Hepatocyte (in vitro differentiated cells): ENCODE results near the gene ITPKB. TPM values are rescaled to one million over a fixed set of nuclear protein-coding genes. Genes with fewer than 3 reads are reported as not detected.

Experiments
- DNase-seq: peaks from one replicate; pipeline ENCODE4 v3.0.0-alpha.2; 2016; ENCODE audit warnings: low spot score
- H2AFZ ChIP-seq: fragments of 200-600 bp; sonication (generic); 2 replicates; pipeline ENCODE4 v1.6.0; 2016; ENCODE audit warnings: antibody characterized with exemption, mild to moderate bottlenecking
- H3K27ac ChIP-seq: fragments of 200-600 bp; sonication (generic); 2 replicates; pipeline ENCODE4 v1.5.1; 2016; ENCODE audit warnings: mild to moderate bottlenecking
- H3K27me3 ChIP-seq: fragments of 200-600 bp; sonication (generic); 2 replicates; pipeline ENCODE4 v1.6.1; 2016
- H3K36me3 ChIP-seq: fragments of 200-600 bp; sonication (generic); replicated peaks from 2 replicates; pipeline ENCODE4 v1.5.1; 2016; ENCODE audit warnings: low read depth; ENCODE audit not compliant: insufficient read depth
- H3K4me1 ChIP-seq: fragments of 200-600 bp; sonication (generic); 2 replicates; pipeline ENCODE4 v1.5.1; 2016; ENCODE audit warnings: mild to moderate bottlenecking, moderate library complexity; ENCODE audit not compliant: insufficient read depth
- H3K4me2 ChIP-seq: fragments of 200-600 bp; sonication (generic); 2 replicates; pipeline ENCODE4 v1.6.0; 2016
- H3K4me3 ChIP-seq: fragments of 200-600 bp; sonication (generic); 2 replicates; pipeline ENCODE4 v1.5.1; 2016; ENCODE audit warnings: mild to moderate bottlenecking
- H3K79me2 ChIP-seq: fragments of 200-600 bp; sonication (generic); 2 replicates; pipeline ENCODE4 v1.6.0; 2017; ENCODE audit warnings: mild to moderate bottlenecking
- H3K9me2 ChIP-seq: fragments of 200-600 bp; sonication (generic); replicated peaks from 2 replicates; pipeline ENCODE4 v1.6.0; 2017; ENCODE audit warnings: mild to moderate bottlenecking; ENCODE audit not compliant: insufficient read depth
- H3K9me3 ChIP-seq: fragments of 200-600 bp; sonication (generic); 2 replicates; pipeline ENCODE4 v1.5.1; 2016; ENCODE audit warnings: low read depth, mild to moderate bottlenecking
- H4K20me1 ChIP-seq: fragments of 200-600 bp; sonication (generic); 2 replicates; pipeline ENCODE4 v1.6.0; 2016; ENCODE audit warnings: mild to moderate bottlenecking; ENCODE audit not compliant: insufficient read depth, poor library complexity, severe bottlenecking
- CTCF ChIP-seq: fragments of 200-600 bp; sonication (generic); IDR thresholded peaks from 2 replicates; pipeline ENCODE4 v1.5.1; 2016; ENCODE audit warnings: antibody characterized with exemption, mild to moderate bottlenecking; ENCODE audit not compliant: poor library complexity
- EZH2 ChIP-seq: fragments of 200-600 bp; sonication (generic); IDR thresholded peaks from 2 replicates; pipeline ENCODE4 v1.6.1; 2016; ENCODE audit warnings: antibody characterized with exemption, mild to moderate bottlenecking, borderline replicate concordance
- EZH2phosphoT487 ChIP-seq: fragments of 200-600 bp; sonication (generic); IDR thresholded peaks from one replicate; pipeline ENCODE4 v1.6.1; 2018; ENCODE audit warnings: antibody characterized with exemption, mild to moderate bottlenecking, low read depth, moderate library complexity; ENCODE audit not compliant: unreplicated experiment, severe bottlenecking
- WGBS: methylation state at CpG from one replicate; pipeline ENCODE4 v1.1.6; 2016; ENCODE audit warnings: low lambda C conversion rate; ENCODE audit errors: missing lambda C conversion rate; 5-methylcytosine and 5-hydroxymethylcytosine counted together
- polyA plus RNA-seq: library from polyadenylated mRNA; unstranded; fragments of >200 nt; fragmentation: Nextera tagmentation; extraction: Ambion mirVana; gene quantifications from 2 replicates; pipeline ENCODE4 v1.2.1, GENCODE V29; 2016
- total RNA-seq: library from RNA; depleted of rRNA; stranded (reverse); fragments of >200 nt; gene quantifications from 2 replicates; pipeline ENCODE4 v1.2.3, GENCODE V29; 2014

Gene ITPKB
- total and polyA plus RNA-seq, 2 experiments from 2014 or later, result 11.0 to 13.8 TPM

- peak overlapping the region; percentile 74 for H3K4me2 ChIP-seq
- H3K4me3 ChIP-seq, result peak overlapping the region; percentile 4
- no peak for TF ChIP-seq EZH2phosphoT487
- no peak for TF ChIP-seq CTCF
- TF ChIP-seq EZH2, result no peak
- H3K27me3 ChIP-seq, result no peaks in the 10 kb centered on the region
- DNase-seq, result no peak
- H2AFZ ChIP-seq, result peak overlapping the region; percentile 35
- H4K20me1 ChIP-seq, result no peaks in the 10 kb centered on the region
- 55% methylated on average over 5 of the region's 5 CpGs for WGBS
- H3K9me2 ChIP-seq, result no peaks in the 10 kb centered on the region
- peak overlapping the region; percentile 80 for H3K27ac ChIP-seq
- H3K79me2 ChIP-seq, result no peaks in the 10 kb centered on the region
- H3K4me1 ChIP-seq, result peaks cover 7% of the 10 kb centered on the region
- no peaks in the 10 kb centered on the region for H3K9me3 ChIP-seq
- no peaks in the 10 kb centered on the region for H3K36me3 ChIP-seq
These were observed 58.4 kb downstream of the ITPKB start for GRCh38 chr1:226680653-226681052.

GRCh38 chr1:226679853-226680516 is 59.1 kb downstream of the ITPKB start:
- peak overlapping the region; percentile 80 for H3K27ac ChIP-seq
- DNase-seq, result peak; percentile 86
- no peaks in the 10 kb centered on the region for H3K36me3 ChIP-seq
- H3K9me3 ChIP-seq, result no peaks in the 10 kb centered on the region
- peak overlapping the region; percentile 74 for H3K4me2 ChIP-seq
- no peaks in the 10 kb centered on the region for H3K79me2 ChIP-seq
- peak overlapping the region; percentile 4 for H3K4me3 ChIP-seq
- no peaks in the 10 kb centered on the region for H3K9me2 ChIP-seq
- 4% methylated on average over 22 of the region's 22 CpGs for WGBS
- H3K4me1 ChIP-seq, result peaks cover 7% of the 10 kb centered on the region
- TF ChIP-seq EZH2phosphoT487 (no peak), EZH2 (no peak), CTCF (no peak)
- no peaks in the 10 kb centered on the region for H3K27me3 ChIP-seq
- peak overlapping the region; percentile 35 for H2AFZ ChIP-seq
- H4K20me1 ChIP-seq, result no peaks in the 10 kb centered on the region

- H3K4me2 ChIP-seq, result peak overlapping the region; percentile 74
- DNase-seq, result no peak
- H3K9me2 ChIP-seq, result no peaks in the 10 kb centered on the region
- peak overlapping the region; percentile 80 for H3K27ac ChIP-seq
- no peaks in the 10 kb centered on the region for H4K20me1 ChIP-seq
- no peaks in the 10 kb centered on the region for H3K27me3 ChIP-seq
- H3K36me3 ChIP-seq, result no peaks in the 10 kb centered on the region
- H3K4me1 ChIP-seq, result peaks cover 7% of the 10 kb centered on the region
- H3K4me3 ChIP-seq, result no peak overlapping the region
- 82% methylated on average over 2 of the region's 2 CpGs for WGBS
- no peaks in the 10 kb centered on the region for H3K9me3 ChIP-seq
- H3K79me2 ChIP-seq, result no peaks in the 10 kb centered on the region
- TF ChIP-seq EZH2 (no peak), CTCF (no peak), EZH2phosphoT487 (no peak)
- H2AFZ ChIP-seq, result peak overlapping the region; percentile 30
These were observed 59.8 kb downstream of the ITPKB start for GRCh38 chr1:226679262-226679661.

- Histone ChIP-seq H4K20me1 (no peaks in the 10 kb centered on the region), H3K4me1 (peaks cover 7% of the 10 kb centered on the region), H3K9me3 (no peaks in the 10 kb centered on the region), H3K36me3 (no peaks in the 10 kb centered on the region), H3K79me2 (no peaks in the 10 kb centered on the region), H3K27me3 (no peaks in the 10 kb centered on the region), H2AFZ (no peak overlapping the region), H3K4me2 (no peak overlapping the region), H3K4me3 (no peak overlapping the region), H3K27ac (no peak overlapping the region), H3K9me2 (no peaks in the 10 kb centered on the region)
- TF ChIP-seq EZH2phosphoT487 (no peak), CTCF (no peak), EZH2 (no peak)
- DNase-seq, result no peak
- WGBS, result 94% methylated on average over 8 of the region's 8 CpGs
These were observed 60.4 kb downstream of the ITPKB start for GRCh38 chr1:226678701-226679100.
